ENCODE data around the gene CR1. TPM values are rescaled to one million over a fixed set of nuclear protein-coding genes. Genes with fewer than 3 reads are reported as not detected.
"Not testable (repeated sequence)": the region's sequence is repeated elsewhere in the genome, so short reads cannot be mapped to it uniquely, and the experiment has no call there.

The CR1 gene
- total RNA-seq, 1 donor from 2014 or later, result 0.31 TPM

DNA sequence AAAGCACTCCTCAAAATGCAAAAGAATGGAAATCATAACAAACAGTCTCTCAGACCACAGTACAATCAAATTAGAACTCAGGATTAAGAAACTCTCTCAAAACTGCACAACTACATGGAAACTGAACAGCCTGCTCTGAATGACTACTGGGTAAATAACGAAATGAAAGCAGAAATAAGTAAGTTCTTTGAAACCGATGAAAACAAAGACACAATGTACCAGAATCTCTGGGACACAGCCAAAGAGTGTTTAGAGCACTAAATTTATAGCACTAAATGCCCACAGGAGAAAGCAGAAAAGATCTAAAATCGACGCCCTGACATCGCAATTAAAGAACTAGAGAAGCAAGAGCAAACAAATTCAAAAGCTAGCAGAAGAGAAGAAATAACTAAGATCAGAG lies 95.2 kb downstream of the CR1 start:
- DNase-seq, result not testable (repeated sequence)

DNA sequence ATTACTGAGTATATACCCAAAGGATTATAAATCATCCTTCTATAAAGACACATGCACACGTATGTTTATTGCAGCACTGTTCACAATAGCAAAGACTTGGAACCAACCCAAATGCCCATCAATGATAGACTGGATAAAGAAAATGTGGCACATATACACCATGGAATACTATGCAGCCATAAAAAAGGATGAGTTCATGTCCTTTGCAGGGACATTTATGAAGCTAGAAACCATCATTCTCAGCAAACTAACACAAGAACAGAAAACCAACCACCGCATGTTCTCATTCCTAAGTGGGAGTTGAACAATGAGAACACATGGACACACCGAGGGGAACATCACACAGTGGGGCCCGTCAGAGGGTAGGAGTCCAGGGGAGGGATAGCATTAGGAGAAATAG lies 98.1 kb downstream of the CR1 start:
- not testable (repeated sequence) for DNase-seq

DNA sequence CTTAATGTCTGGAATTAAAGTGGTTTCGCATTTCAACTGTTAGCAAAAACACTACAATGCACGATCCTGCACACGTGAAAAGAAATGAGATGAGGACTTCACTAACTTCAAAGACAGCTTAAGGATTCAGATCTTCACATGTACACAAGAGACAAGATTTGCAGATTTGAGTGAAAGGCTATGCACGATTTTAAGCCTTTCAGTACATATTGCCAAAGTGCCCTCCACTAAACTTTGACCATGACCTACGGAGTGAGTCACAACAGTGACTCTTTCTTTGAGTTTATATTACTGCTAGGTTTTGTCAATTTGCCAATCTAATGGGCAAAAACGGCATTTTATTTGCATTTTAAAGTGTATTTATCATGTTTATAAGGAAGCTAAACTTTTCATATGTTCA lies 107.8 kb downstream of the CR1 start:
- no peak for DNase-seq

DNA sequence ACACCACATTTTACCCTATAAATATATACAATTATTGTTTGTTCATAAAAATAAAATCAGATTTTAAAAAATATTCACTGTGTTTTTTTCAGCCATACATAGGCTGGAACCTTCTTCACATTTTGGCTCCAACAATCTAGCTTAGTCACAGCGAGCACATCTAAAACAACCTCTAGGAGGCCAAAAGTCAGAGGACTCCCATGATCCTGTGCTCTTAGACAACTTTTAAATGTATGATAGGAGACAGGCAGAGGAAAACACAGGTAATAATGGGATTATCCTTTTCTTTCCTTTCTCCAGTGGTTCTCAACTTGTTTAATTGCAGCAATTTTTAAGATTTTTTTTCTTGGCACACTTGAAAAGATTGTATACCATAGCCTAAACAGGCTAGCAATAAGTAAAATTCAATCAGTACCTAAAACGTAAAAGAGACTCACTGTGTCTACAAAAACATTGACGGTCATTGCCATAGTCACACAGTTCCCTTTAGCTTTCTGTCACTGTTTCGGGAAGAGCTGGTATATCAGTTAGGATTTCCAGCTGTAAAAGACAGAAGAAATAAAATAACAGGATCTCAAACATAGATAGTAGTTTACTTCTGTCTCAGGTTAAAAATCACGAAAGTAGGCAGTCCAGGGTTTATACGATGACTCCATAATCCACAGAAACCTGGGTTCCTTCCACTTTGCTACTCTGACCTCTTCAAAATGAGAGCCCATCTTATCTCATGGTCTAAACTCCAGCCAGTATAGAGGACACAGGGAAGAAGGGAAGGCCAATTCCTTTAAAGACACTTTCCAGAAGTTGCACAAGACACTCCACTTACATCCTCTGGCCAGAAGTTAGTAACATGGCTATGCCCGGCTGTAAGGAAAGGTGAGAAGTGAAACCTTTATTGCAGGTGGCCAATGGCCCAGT lies 109.7 kb downstream of the CR1 start:
- DNase-seq, result no peak

DNA sequence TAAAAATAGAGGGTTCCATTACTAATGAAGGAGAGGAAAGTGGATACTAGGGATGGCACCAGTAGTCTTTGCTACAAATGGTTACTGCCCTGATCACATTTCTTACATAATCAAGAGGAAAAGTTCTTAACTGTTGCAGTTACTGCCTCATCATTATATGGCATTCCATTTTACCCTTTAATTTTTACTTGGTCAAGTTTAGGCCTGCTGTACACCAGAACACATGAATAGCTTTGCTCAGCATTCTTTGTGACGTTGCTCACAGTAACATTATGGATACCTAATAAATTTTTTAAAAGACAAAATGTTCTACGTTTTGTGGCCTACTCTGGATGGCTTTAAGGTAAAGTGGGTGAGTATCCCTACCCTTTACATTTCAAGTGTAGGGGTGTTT lies 110.4 kb downstream of the CR1 start:
- no peak for DNase-seq

DNA sequence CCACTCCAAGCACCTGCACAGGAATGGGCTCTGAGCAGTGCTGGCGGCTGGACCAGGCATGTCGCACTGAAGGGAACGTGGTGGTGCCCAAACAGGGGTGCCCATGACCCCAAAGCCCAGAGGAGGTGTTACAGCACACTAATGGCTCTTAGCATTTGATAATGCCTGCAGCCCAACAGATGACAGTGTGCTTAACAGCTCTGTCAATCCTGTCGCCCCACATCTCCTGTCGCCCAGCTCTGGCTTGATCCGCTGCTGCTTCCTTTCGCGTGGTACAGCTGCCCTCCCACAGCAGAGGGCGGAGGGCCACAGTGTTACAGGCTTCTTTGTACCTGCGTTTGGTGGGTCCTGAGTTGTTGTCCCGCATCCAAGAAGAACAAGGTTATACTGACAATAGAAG lies 116.8 kb downstream of the CR1 start:
- DNase-seq, result no peak

DNA sequence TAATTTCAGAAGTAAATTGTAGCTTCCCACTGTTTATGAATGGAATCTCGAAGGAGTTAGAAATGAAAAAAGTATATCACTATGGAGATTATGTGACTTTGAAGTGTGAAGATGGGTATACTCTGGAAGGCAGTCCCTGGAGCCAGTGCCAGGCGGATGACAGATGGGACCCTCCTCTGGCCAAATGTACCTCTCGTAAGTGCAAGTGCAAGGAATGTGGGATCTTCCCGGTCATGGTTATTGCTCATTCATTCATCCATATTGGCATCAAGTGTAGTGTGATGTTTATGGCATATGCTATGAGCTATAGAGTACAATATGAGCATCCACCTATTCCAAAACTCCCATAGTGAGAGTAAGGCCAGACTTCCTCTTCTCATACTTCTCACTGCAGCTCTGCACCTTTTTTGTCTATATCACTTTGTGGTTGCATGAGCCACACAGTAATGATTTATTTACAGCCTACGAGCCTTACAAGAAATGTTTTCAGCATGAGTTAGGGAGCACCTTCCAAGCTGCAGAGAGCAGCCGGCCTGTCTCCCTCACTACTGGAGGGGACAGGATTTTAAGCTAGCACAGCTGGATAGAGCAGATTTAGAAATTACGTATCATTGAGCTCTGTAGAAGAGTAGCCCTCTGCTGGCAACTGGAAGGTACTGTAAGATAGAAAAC lies 124.0 kb downstream of the CR1 start:
- DNase-seq, result no peak

DNA sequence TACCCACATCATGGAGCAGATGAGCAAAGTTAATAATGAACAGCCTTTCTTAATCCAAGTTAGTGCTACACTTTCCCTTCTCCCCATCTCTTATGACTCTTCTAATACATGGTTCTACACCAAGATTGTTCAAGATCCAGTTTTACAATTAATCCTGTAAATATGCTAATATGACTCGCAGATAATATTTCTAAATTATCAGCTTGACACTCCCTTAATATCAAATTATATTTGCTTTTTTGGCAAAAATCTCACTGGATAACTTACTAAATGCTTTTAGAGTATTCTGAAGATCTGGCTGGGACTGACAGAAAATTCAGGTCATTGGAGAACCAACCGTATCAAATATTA lies 124.6 kb downstream of the CR1 start:
- DNase-seq, result no peak

DNA sequence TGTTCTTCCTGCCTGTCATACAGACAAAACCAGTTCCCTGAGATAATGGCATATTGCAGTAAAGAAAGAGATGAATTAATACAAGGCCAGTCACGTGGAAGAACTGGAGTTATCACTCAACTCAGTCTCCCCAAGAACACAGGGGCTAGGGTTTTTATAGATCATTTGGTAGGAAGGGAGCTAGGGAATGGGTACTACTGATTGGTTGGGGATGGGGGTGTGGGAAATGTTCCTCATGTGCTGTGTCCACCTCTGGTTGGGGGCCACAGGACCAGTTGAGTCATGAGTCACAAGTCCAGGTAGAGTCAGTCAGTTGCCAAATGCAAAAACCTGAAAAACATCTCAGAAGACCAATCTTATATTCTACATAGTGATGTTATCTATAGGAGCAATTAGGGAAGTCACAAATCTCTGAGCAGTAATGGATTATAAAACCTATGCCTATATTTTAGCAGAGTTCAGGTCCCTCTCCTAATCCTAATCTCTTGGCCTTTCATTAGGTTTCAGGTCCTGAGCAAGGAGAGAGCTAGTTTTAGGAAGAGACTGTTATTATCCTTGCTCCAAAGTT lies 129.6 kb downstream of the CR1 start:
- not testable (repeated sequence) for DNase-seq

DNA sequence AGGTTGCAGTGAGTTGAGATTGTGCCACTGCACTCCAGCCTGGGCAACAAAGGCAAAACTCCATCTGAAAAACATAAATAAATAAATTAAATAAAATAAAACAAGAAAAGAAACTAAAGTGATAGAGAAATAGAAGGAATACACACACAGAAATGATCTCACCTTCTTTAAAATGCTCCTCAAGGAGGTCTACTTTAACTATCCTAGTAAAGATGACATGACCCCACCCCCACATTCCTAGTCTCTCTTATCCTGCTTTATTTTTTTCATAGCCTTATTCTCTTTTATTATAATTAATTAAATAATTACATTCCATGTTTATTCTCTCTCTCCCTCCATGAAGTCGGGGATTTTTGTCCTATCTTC lies 131.0 kb downstream of the CR1 start:
- no peak for DNase-seq

DNA sequence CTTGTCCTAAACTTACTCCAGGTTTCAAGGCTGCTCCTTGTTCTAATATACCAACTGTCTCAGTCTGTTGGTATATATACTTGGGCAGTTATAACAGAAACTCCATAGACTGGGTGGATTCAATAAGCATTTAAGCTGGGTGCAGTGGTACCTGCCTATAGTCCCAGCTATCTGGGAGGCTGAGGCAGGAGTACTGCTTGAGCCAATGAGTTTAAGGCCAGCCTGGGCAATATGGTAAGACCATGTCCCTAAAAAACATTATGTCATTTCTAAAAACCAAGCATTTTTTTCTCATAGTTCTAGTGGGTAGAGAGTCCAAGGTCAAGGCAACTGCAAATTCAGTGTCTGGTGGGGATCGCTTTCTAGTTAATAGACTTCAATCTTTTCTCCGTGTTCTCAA lies 131.5 kb downstream of the CR1 start:
- DNase-seq, result no peak

DNA sequence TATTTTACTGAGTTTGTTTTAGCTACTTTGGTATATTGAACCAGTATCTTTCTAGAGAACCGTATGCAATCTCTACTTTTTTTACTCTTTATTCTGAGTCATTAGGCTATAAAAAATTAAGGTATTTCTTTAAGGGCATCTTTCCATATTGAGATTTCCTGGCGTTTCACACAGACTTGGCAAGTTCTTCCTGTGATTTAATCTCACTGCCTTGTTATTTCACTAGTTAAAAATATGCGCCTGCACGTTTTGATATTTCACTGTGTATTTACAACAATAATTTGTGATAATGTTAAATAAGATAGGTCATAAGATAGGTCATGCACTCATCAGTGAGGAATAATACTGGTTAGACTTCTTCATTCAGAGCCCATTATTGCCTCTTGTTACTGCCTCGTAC lies 132.8 kb downstream of the CR1 start:
- DNase-seq, result no peak

DNA sequence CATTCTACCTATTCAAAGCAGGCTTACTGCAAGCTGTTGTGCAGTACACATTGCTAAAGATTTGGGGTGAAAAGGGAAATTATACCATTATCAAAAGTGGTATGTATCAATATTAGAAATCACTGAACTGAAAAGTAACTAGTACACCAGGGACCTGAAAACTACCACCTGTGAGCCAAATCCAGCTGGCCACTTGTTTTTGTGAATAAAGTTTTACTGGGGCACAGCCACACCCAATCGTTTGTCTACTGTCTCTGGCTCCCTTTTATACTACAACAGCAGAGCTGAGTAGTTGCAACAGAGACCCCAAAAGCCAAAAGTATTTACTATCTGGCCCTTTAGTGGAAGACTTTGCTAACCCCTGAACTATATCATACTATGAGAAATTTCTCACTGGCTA lies 135.2 kb downstream of the CR1 start:
- DNase-seq, result no peak

DNA sequence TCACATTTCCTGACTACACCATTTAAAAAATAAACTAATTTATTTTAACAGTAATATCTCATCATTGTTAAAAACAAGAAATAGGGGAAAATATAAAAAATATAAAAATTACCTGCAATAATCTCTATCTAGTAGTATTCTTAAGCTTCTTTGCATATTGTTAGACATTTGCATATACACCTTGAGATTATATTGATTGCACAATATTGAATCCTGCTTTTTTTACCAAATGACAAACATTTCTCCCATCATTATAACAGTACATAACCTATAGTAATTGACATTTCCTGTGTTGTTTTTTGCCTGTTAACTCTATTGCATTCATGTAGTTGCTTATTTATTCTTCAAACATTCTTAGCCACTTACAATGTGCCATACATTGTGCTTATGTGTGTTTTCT lies 137.3 kb downstream of the CR1 start:
- no peak for DNase-seq

DNA sequence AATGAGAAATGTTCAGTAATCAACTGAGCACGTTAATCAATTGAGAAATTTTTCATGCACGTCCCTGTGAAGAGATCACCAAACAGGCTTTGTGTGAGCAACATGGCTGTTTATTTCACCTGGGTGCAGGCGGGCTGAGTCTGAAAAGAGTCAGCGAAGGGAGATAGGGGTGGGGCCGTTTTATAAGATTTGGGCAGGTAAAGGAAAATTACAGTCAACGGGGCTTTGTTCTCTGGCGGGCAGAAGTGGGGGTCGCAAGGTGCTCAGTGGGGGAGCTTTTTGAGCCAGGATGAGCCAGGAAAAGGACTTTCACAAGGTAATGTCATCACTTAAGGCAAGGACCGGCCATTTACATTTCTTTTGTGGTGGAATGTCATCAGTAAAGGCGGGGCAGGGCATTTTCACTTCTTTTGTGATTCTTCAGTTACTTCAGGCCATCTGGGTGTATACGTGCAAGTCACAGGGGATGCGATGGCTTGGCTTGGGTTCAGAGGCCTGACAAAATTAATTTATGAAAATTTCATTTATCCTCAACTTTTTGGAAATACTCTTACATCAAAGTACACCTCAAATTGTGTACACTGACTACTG lies 137.8 kb downstream of the CR1 start:
- DNase-seq, result not testable (repeated sequence)

DNA sequence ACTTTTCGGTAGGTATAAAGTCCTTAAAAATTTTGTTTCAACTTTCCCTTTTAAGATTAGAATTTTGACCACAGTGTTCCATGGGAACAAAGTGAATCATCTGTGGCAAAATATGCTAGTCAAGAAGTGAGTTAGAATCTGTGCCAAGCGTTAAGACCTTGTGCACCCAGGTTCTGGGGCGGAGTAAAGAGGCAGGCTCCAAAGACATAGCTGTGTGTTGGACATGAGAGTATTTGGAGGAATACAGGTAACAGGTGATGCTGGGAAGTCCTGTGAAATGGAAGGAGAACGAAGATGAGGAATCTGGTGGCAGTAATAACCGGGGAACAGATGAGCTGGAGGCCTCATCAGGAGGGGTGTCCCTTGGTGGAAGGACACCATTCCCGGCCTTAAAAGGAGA lies 138.3 kb downstream of the CR1 start:
- not testable (repeated sequence) for DNase-seq

DNA sequence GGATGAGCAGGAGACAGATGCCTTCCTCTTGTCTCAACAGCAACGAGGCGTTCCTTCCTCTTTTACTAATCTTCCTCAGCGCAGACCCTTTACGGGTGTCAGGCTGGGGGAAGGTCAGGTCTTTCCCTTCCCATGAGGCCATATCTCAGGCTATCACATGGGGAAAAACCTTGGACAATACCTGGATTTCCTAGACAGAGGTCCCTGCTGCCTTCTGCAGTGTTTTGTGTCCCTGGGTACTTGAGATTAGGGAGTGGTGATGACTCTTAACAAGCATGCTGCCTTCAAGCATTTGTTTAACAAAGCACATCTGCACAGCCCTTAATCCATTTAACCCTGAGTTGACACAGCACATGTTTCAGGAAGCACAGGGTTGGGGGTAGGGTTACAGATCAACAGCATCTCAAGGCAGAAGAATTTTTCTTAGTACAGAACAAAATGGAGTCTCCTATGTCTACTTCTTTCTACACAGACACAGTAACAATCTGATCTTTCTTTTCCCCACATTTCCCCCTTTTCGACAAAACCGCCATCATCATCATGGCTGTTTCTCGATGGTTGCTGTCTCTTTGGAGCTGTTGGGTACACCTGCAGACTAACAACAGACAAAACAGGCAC lies 139.7 kb downstream of the CR1 start:
- not testable (repeated sequence) for DNase-seq

DNA sequence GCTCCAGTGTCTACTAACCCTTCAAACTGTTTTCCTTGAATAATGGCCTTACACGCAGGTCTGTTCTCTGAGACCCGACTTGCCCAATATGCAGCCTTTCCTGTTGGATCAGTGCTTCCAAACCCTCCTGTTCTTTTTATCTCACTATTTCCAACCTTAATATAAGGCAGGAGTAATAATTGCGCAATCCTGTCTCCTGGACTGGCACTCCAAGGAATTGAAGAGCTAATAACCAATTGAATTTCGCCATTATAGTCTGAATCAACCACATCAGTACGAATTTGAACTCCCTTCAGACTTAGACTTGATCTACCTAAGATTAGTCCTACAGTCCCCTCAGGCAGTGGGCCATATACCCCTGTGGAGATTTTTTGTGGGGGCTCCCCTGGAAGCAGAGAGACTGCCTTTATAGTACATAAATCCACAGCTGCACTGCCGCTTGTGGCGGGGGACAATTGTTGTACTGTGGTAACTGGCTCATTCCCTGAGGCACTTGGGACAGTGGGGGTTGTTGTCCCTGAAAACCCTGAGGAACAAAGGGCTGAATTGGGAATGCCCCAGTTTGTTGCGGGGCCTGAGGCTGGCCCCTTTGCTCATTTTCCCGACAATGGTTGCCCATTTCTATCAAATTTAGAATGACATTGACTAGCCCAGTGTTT lies 142.7 kb downstream of the CR1 start:
- DNase-seq, result not testable (repeated sequence)

DNA sequence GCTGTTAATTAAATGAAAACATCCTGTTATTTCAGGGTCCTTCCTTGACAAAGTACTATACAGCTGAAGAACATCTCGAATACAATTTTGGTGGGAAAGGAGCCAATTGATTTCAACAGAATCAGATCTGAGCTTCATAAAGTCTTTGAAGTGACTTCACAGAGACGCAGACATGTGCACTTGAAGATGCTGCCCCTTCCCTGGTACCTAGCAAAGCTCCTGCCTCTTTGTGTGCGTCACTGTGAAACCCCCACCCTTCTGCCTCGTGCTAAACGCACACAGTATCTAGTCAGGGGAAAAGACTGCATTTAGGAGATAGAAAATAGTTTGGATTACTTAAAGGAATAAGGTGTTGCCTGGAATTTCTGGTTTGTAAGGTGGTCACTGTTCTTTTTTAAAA lies 143.4 kb downstream of the CR1 start:
- not testable (repeated sequence) for DNase-seq

DNA sequence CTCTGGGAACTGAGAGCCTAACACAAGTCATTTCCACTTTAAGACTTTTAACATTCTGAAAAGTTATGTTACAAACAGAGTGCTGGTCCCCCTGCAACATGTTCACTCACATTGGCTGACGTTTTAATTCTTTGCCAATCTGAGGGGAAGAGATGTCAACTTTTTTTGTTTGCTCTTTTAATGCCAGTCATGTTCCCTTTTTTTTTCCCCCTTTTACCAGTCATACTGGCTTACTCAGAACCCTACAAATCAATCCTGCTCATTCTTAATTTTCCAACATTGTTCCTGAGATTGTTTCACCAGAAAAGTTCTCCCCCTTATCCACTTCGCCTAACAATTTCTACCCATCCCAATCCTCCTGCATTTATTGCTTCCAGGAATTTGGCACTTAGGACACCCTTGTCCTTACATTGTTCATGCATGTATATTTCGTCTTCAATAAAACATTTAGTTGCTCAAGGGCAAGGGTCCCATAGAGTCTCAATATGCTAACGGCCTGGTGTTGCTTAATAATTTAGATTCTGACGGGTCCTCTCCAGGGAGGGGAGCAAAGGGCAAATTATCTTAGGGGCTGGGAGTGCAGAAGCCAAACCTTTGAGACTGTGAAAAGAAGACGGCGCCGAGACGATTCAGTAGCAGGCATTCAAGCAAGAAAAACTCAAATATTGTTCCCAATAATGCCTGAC lies 148.4 kb downstream of the CR1 start:
- no peak for DNase-seq

DNA sequence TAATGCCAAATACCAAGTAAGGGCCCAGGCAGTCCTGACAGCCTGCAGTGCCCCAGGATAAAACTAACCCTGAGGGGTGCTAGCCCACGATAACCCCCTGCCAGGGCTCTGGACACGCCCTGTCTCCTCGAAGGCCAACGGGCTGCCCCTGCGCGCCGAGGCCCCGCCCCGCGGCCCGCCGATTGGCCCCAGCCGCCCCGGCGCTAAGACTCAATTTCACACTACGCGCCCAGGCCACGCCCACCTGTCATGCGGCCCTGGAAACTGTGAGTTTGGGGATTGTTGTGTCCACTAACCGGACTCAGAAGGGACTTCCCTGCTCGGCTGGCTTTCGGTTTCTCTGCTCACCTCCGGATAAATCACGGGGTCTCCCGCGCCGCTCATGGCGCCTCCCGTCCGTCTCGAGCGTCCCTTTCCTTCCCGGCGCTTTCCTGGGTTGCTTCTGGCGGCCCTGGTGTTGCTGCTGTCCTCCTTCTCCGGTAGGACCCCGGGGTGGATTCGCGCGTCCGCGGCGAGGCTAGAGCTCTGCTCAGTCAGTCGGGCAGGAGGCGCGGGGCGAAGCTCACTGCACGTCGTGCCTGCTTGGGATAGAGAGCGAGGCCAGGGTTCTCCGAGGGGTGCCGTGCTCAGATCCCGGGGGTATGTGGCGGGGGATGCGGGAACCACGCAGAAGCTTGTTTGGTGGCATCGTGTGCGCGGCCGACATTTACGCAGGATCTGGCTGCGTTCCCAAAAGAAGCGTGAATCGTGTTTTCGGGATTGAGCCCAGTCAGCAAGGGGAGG lies 149.1 kb downstream of the CR1 start, which contains the start of gene CR1L:
Gene CR1L (plus strand): TSS at position 282 of the 783 bp plus-strand sequence. CDS start 101 bp downstream, at position 383.
- peak; percentile 52 for DNase-seq
